PC-3 (cell line): ENCODE data around the gene SNURF. TPM values are rescaled to one million over a fixed set of nuclear protein-coding genes. Genes with fewer than 3 reads are reported as not detected.
"Not testable (repeated sequence)": the region's sequence is repeated elsewhere in the genome, so short reads cannot be mapped to it uniquely, and the experiment has no call there.

ENCODE experiments used
- ATAC-seq: fragments of 200-7000 bp; cut with Tn5 transposase; 2 replicates; pipeline ENCODE4 v1.9.1; 2020; ENCODE audit warnings: mild to moderate bottlenecking, moderate library complexity
- BruUV-seq: library from RNA; stranded (reverse); fragments of 400-500 nt; replicated peaks from 2 replicates; lab custom pipeline; 2021; lab: Mats Ljungman, UMichigan
- CTCF ChIA-PET: fragments of 300-600 bp; sonication (Branson Sonifier 250); formaldehyde crosslinking; loops from one replicate; lab custom pipeline; 2022; ENCODE audit warnings: antibody characterized with exemption; lab: Charles Lee
- POLR2A ChIA-PET: fragments of 300-600 bp; sonication (Branson Sonifier 250); formaldehyde crosslinking; loops from one replicate; lab custom pipeline; 2022; ENCODE audit warnings: antibody characterized with exemption; ENCODE audit not compliant: unreplicated experiment; lab: Charles Lee
- DNase-seq: peaks from one replicate; pipeline ENCODE4 v3.0.0-alpha.2; 2015
- H2AFZ ChIP-seq: fragments of 300-600 bp; sonication (generic); 2 replicates; pipeline ENCODE4 v1.6.0; 2016; ENCODE audit warnings: antibody characterized with exemption, low read length
- H3F3A ChIP-seq: fragments of 300-600 bp; sonication (generic); one replicate; pipeline ENCODE4 v1.6.0; 2017; ENCODE audit warnings: antibody characterized with exemption, low read length, control low read depth, mild to moderate bottlenecking; ENCODE audit not compliant: unreplicated experiment
- H3K27ac ChIP-seq: fragments of 300-600 bp; sonication (generic); 2 replicates; pipeline ENCODE4 v1.5.1; 2016; ENCODE audit warnings: mild to moderate bottlenecking, low read length
- H3K27me3 ChIP-seq: fragments of 300-600 bp; sonication (generic); 2 replicates; pipeline ENCODE4 v1.6.1; 2016; ENCODE audit warnings: low read length, mixed read lengths
- H3K36me3 ChIP-seq: fragments of 300-600 bp; sonication (generic); 2 replicates; pipeline ENCODE4 v1.6.1; 2016; ENCODE audit warnings: low read depth, mixed run types, low read length, mixed read lengths
- H3K4me1 ChIP-seq: fragments of 300-600 bp; sonication (generic); 2 replicates; pipeline ENCODE4 v1.5.1; 2016; ENCODE audit warnings: low read length; ENCODE audit not compliant: insufficient read depth
- H3K4me2 ChIP-seq: fragments of 300-600 bp; sonication (generic); 2 replicates; pipeline ENCODE4 v1.6.0; 2016; ENCODE audit warnings: low read length
- H3K4me3 ChIP-seq: fragments of 300-600 bp; sonication (generic); 2 replicates; pipeline ENCODE4 v1.5.1; 2016; ENCODE audit warnings: mild to moderate bottlenecking, low read length, mixed read lengths
- H3K79me2 ChIP-seq: fragments of 300-600 bp; sonication (generic); 2 replicates; pipeline ENCODE4 v1.6.1; 2017; ENCODE audit warnings: low read length, mixed read lengths
- H3K9ac ChIP-seq: fragments of 300-600 bp; sonication (generic); 2 replicates; pipeline ENCODE4 v1.6.0; 2016; ENCODE audit warnings: mild to moderate bottlenecking, low read length
- H3K9me2 ChIP-seq: fragments of 300-600 bp; sonication (generic); replicated peaks from 2 replicates; pipeline ENCODE4 v1.6.1; 2016; ENCODE audit warnings: mixed run types, low read length, mixed read lengths
- H3K9me3 ChIP-seq: fragments of 300-600 bp; sonication (generic); 2 replicates; pipeline ENCODE4 v1.6.1; 2016; ENCODE audit warnings: low read length, mixed read lengths
- H4K20me1 ChIP-seq: fragments of 300-600 bp; sonication (generic); 2 replicates; pipeline ENCODE4 v1.6.1; 2016; ENCODE audit warnings: low read length, mixed read lengths
- EZH2 ChIP-seq: fragments of 300-600 bp; sonication (generic); IDR thresholded peaks from one replicate; pipeline ENCODE4 v1.6.1; 2017; ENCODE audit warnings: antibody characterized with exemption, mild to moderate bottlenecking, low read length; ENCODE audit not compliant: unreplicated experiment
- EZH2phosphoT487 ChIP-seq: fragments of 300-600 bp; sonication (generic); IDR thresholded peaks from 2 replicates; pipeline ENCODE4 v1.6.1; 2018; ENCODE audit warnings: mild to moderate bottlenecking, antibody characterized with exemption, low read length, borderline replicate concordance
- intact Hi-C: fragments of 100-400 bp; cut with micrococcal nuclease; formaldehyde crosslinking; loops from 2 replicates; pipeline ENCODE4 v1.9.0; 2023
- total RNA-seq: library from RNA; depleted of rRNA; stranded (reverse); fragments of >200 nt; gene quantifications from 2 replicates; pipeline ENCODE4 v1.2.3, GENCODE V29; 2014
- TF ChIP-seq, protein P1 (sequence below): fragments of 300-600 bp; sonication (generic); conservative IDR thresholded peaks from 2 replicates; pipeline ENCODE4 v1.5.1; 2017; ENCODE audit warnings: antibody characterized with exemption, low read depth, mild to moderate bottlenecking, low read length

SNURF gene
- total RNA-seq, 1 experiment from 2014 or later = 13.1 TPM

DNA sequence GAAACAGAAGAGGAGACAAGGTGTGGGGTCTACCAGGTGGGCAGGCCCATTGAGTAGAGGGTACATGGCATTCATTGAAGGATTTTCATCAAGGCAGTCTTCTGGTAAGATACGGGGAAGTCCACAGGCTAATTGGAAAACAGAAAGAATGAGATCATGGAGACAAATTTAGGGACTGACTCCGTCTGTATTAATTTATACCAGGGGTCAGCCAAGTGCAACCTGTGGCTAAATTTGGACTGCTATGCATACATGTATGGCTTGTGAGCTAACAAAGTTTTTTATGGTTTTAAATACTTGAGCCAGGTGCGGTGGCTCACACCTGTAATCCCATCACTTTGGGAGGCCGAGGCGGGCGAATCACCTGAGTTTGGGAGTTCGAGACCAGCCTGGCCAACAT lies 21.1 kb upstream of the SNURF start:
- H3K4me1 ChIP-seq = no peaks in the 10 kb centered on the region
- ChIA-PET POLR2A (no interaction called here), CTCF (no interaction called here)
- no peaks in the 10 kb centered on the region for H4K20me1 ChIP-seq
- no peaks in the 10 kb centered on the region for H3K79me2 ChIP-seq
- H3K27ac ChIP-seq = no peak overlapping the region
- ATAC-seq (no peak), DNase-seq (no peak)
- no peak overlapping the region for H3K9ac ChIP-seq
- H3K36me3 ChIP-seq = no peaks in the 10 kb centered on the region
- H3K9me3 ChIP-seq = no peaks in the 10 kb centered on the region
- no peaks in the 10 kb centered on the region for H3K9me2 ChIP-seq
- no peaks in the 10 kb centered on the region for H3K27me3 ChIP-seq
- no TSS peak for BruUV-seq
- TF ChIP-seq, protein P1, sequence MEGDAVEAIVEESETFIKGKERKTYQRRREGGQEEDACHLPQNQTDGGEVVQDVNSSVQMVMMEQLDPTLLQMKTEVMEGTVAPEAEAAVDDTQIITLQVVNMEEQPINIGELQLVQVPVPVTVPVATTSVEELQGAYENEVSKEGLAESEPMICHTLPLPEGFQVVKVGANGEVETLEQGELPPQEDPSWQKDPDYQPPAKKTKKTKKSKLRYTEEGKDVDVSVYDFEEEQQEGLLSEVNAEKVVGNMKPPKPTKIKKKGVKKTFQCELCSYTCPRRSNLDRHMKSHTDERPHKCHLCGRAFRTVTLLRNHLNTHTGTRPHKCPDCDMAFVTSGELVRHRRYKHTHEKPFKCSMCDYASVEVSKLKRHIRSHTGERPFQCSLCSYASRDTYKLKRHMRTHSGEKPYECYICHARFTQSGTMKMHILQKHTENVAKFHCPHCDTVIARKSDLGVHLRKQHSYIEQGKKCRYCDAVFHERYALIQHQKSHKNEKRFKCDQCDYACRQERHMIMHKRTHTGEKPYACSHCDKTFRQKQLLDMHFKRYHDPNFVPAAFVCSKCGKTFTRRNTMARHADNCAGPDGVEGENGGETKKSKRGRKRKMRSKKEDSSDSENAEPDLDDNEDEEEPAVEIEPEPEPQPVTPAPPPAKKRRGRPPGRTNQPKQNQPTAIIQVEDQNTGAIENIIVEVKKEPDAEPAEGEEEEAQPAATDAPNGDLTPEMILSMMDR = no peak
- no peak for TF ChIP-seq EZH2
- TF ChIP-seq EZH2phosphoT487 = no peak
- H3K4me3 ChIP-seq = no peak overlapping the region
- H3K4me2 ChIP-seq = no peak overlapping the region
- intact Hi-C loops = no loop called here
- no peaks in the 10 kb centered on the region for H3F3A ChIP-seq
- H2AFZ ChIP-seq = no peak overlapping the region

DNA sequence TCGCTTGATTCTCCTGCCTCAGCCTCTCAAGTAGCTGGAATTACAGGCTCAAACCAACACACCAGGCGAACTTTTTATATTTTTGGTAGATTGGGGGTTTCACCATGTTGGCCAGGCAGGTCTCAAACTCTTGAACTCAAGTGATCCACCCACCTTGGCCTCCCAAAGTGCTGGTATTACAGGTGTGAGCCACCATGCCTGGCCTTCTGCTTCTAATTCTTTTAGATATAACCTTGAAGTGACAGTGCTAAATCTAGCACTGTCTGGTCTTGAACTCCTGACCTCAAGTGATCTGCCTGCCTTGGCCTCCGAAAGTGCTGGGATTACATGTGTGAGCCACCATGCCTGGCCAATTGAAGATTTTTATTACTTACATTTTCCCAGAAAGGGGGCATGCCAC lies 16.6 kb upstream of the SNURF start:
- H4K20me1 ChIP-seq, CTCF ChIA-PET, DNase-seq, H3K4me2 ChIP-seq, H3K9me3 ChIP-seq, H3K9ac ChIP-seq, BruUV-seq, H3K4me3 ChIP-seq, POLR2A ChIA-PET, intact Hi-C loops, H3K36me3 ChIP-seq, H3K9me2 ChIP-seq, ATAC-seq, H3K27me3 ChIP-seq, H2AFZ ChIP-seq, H3K27ac ChIP-seq, H3K4me1 ChIP-seq, H3F3A ChIP-seq, H3K79me2 ChIP-seq: not testable (repeated sequence)

DNA sequence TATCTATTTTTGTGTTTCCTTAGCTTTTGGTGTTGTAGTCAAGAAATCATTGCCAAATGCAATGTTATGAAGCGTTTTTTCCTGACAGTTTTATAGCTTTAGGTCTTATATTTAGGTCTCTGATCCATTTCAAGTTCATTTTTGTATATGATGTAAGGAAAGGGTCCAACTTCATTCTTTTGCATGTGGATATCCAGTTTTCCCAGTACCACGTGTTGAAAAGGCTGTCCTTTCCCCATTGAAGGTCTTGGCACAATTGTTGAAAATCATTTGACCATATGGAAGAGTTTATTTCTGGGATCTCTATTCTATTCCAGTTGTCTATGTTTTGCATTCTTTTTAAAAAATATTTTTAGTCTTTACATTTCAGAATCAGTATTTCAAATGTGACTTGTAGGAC lies 14.6 kb upstream of the SNURF start:
- H4K20me1 ChIP-seq = no peaks in the 10 kb centered on the region
- no peak overlapping the region for H3K9ac ChIP-seq
- H3K4me2 ChIP-seq = no peak overlapping the region
- no peak overlapping the region for H3K27ac ChIP-seq
- no peaks in the 10 kb centered on the region for H3F3A ChIP-seq
- no peak for ATAC-seq
- H3K9me2 ChIP-seq = no peaks in the 10 kb centered on the region
- no peaks in the 10 kb centered on the region for H3K36me3 ChIP-seq
- H3K27me3 ChIP-seq = no peaks in the 10 kb centered on the region
- CTCF ChIA-PET = no interaction called here
- TF ChIP-seq EZH2 (no peak), EZH2phosphoT487 (no peak)
- TF ChIP-seq, protein P1 = no peak
- BruUV-seq = no TSS peak
- H3K4me3 ChIP-seq = no peak overlapping the region
- H3K79me2 ChIP-seq = no peaks in the 10 kb centered on the region
- POLR2A ChIA-PET = no interaction called here
- H2AFZ ChIP-seq = no peak overlapping the region
- no peaks in the 10 kb centered on the region; the same call in 1 of the 2 replicates for H3K9me3 ChIP-seq
- DNase-seq = no peak
- no peaks in the 10 kb centered on the region for H3K4me1 ChIP-seq
- intact Hi-C loops = no loop called here
